ENCODE results near the gene PKHD1. TPM values are rescaled to one million over a fixed set of nuclear protein-coding genes. Genes with fewer than 3 reads are reported as not detected.

PKHD1 gene
- total RNA-seq, 1 donor from 2014 or later = 0.16 TPM

DNA sequence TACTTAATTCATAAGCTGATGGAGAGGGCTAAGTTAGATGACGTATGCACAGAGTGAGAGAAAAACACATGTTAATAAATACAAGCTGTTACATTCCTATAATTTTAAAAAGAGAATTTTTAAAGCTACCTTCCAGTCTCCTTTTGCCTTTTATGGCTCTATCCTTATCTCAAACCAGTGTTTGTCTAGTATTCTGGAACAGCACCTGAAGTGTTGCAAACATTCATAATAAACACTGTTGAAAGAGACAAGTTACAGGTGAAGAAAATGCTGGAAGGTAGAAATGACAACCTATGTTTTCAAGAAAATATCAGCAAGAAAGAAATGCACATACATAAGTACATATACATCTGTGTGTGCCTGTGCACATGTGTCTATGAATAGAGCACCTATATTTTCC is 409.1 kb downstream of the PKHD1 start:
- TF ChIP-seq, protein P1, sequence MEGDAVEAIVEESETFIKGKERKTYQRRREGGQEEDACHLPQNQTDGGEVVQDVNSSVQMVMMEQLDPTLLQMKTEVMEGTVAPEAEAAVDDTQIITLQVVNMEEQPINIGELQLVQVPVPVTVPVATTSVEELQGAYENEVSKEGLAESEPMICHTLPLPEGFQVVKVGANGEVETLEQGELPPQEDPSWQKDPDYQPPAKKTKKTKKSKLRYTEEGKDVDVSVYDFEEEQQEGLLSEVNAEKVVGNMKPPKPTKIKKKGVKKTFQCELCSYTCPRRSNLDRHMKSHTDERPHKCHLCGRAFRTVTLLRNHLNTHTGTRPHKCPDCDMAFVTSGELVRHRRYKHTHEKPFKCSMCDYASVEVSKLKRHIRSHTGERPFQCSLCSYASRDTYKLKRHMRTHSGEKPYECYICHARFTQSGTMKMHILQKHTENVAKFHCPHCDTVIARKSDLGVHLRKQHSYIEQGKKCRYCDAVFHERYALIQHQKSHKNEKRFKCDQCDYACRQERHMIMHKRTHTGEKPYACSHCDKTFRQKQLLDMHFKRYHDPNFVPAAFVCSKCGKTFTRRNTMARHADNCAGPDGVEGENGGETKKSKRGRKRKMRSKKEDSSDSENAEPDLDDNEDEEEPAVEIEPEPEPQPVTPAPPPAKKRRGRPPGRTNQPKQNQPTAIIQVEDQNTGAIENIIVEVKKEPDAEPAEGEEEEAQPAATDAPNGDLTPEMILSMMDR (conservative IDR thresholded peaks at IDR 0.05) = no peak
- DNase-seq (ENCODE audit: low read depth, low spot score) = no peak
- Mint-ChIP-seq H3K4me3 (no peak overlapping the region), H3K36me3 (ENCODE audit: low read depth) (no peaks in the 10 kb centered on the region), H3K27me3 (ENCODE audit: low read depth) (no peaks in the 10 kb centered on the region), H3K9me3 (peaks cover 2% of the 10 kb centered on the region), H3K4me1 (peaks cover 27% of the 10 kb centered on the region), H3K27ac (ENCODE audit: unreplicated experiment) (no peak overlapping the region)

DNA sequence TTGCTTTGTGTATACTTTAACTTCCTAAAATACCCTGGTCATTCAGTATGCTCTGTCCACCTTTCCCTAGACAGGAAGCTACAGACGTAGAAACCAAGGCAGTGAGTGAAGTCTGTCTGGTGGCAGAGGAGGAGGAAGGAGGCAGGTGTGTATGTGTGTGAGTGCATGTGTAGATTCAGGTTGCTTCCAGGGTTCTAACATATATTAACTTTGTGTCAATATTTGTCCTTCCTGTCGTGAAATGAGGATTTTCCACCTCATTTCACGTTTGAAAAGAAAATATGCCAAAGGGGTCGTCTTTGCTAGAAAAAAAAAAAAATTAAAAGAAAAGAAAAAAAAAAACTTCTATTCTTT is 411.5 kb downstream of the PKHD1 start:
- peaks cover 27% of the 10 kb centered on the region for H3K4me1 Mint-ChIP-seq
- no peak overlapping the region for H3K4me3 Mint-ChIP-seq
- no peak overlapping the region for H3K27ac Mint-ChIP-seq (ENCODE audit: unreplicated experiment)
- H3K36me3 Mint-ChIP-seq (ENCODE audit: low read depth) = no peaks in the 10 kb centered on the region
- TF ChIP-seq, protein P1 (conservative IDR thresholded peaks at IDR 0.05) = no peak
- no peaks in the 10 kb centered on the region for H3K27me3 Mint-ChIP-seq (ENCODE audit: low read depth)
- DNase-seq (ENCODE audit: low read depth, low spot score) = no peak
- H3K9me3 Mint-ChIP-seq = no peaks in the 10 kb centered on the region

DNA sequence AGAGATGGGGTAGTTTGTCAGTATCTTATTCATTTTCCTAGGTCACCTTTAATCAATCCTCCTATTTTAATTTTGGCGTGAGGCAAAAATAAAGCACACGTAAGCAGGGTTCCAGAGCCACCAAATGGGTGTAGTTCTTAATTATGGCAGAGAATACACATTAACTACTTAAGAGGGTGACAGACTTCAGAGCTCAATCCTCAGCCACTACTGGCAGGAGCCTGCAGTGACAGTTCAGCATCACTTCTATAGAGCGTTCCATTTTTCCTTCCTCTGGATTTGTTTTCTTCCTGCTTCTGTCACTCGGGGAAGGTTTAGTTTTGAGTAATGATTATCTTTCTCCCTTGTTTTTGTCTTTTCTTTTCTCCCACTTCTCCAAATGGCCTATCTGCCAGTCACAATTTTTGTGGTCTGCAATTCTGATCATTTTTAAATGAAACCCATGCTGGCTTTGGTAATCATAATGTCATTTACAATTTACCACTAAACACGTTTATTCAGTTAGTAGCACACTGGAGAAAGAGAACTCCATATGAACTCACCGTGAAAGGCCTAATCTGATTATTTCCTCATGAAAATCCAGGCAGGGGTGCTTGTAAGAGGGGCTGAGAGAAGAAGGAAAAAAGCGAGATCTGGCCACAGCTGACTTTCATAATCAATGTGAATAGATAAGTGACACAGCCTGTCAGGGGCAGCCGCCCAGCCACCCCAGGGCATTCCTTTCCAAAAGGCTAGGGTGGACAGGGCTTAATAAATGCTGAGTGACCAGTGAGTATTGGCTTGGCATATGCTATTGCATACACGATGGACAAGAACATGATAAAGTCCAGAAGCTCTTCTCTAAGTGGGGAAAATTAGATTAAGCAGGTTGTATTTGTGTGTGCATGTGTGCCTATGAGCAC is 412.1 kb downstream of the PKHD1 start:
- Mint-ChIP-seq H3K27me3 (ENCODE audit: low read depth) (no peaks in the 10 kb centered on the region), H3K9me3 (no peaks in the 10 kb centered on the region), H3K4me3 (no peak overlapping the region), H3K36me3 (ENCODE audit: low read depth) (no peaks in the 10 kb centered on the region), H3K27ac (ENCODE audit: unreplicated experiment) (no peak overlapping the region), H3K4me1 (peaks cover 27% of the 10 kb centered on the region)
- DNase-seq (ENCODE audit: low read depth, low spot score) = no peak
- TF ChIP-seq, protein P1 (conservative IDR thresholded peaks at IDR 0.05) = no peak

DNA sequence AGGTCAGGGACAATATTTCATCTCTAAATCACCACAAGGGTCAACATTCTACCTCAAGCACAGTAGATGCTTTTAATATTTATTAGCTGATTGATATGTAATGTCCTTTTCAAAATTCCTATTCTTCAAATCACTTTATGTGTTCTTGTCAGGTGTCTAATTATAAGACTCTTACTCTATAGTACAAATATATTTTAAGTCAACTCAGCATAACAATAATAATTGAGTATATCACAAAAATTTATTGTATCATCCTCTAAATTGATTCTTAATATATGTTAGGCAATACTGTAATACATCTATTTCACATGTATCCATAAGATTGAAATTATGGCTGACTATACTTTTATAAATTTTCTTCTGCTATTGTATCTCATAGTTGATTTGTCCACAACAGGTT is 423.9 kb downstream of the PKHD1 start:
- Mint-ChIP-seq H3K27me3 (ENCODE audit: low read depth) (no peaks in the 10 kb centered on the region), H3K4me1 (no peaks in the 10 kb centered on the region), H3K4me3 (no peak overlapping the region), H3K9me3 (peaks cover 5% of the 10 kb centered on the region), H3K36me3 (ENCODE audit: low read depth) (no peaks in the 10 kb centered on the region), H3K27ac (ENCODE audit: unreplicated experiment) (no peak overlapping the region)
- no peak for DNase-seq (ENCODE audit: low read depth, low spot score)
- TF ChIP-seq, protein P1 (conservative IDR thresholded peaks at IDR 0.05) = no peak

DNA sequence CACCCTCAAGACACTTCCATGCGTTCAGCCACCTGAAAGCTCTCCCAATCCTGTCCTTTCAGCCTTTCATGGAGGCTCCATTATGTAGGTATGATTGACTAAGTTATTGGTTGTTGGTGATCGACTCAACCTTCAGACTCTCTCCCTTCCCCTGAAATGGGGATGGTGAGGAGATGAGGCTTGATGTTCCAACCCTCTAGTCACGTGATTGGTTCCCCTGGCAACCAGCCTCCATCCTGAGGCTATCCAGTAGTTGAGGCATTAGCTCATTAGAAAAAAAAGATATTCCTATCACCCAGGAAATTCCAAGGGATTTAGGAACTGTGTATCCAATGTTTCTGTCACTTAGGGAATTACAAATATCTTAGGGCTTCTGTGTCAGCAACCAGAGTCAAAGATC is 426.6 kb downstream of the PKHD1 start:
- no peak overlapping the region for H3K4me3 Mint-ChIP-seq
- no peak overlapping the region for H3K27ac Mint-ChIP-seq (ENCODE audit: unreplicated experiment)
- TF ChIP-seq, protein P1 (conservative IDR thresholded peaks at IDR 0.05) = no peak
- peaks cover 6% of the 10 kb centered on the region for H3K9me3 Mint-ChIP-seq
- H3K4me1 Mint-ChIP-seq = no peaks in the 10 kb centered on the region
- H3K27me3 Mint-ChIP-seq (ENCODE audit: low read depth) = no peaks in the 10 kb centered on the region
- no peak for DNase-seq (ENCODE audit: low read depth, low spot score)
- no peaks in the 10 kb centered on the region for H3K36me3 Mint-ChIP-seq (ENCODE audit: low read depth)

Measured in neural crest cell (in vitro differentiated cells).